Stimulated activated CD4-positive, alpha-beta T cell treated with anti-CD3 and anti-CD28 coated beads, Interleukin-12 subunit alpha, Interleukin-12 subunit beta, amount 100 ng/mL, for 4 hours (primary cell): ENCODE data around the gene S100G.
"Not testable (repeated sequence)": the region's sequence is repeated elsewhere in the genome, so short reads cannot be mapped to it uniquely, and the experiment has no call there.

Experiments used
- DNase-seq: peaks from one replicate; pipeline ENCODE4 v3.0.0-alpha.2; 2020

Gene S100G, protein sequence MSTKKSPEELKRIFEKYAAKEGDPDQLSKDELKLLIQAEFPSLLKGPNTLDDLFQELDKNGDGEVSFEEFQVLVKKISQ

GRCh38 chrX:16649858-16650257 is at the start of gene S100G:
Gene S100G (plus strand): TSS chrX:16650158. CDS start chrX:16651007, 849 bp downstream.
- DNase-seq, result no peak

DNA sequence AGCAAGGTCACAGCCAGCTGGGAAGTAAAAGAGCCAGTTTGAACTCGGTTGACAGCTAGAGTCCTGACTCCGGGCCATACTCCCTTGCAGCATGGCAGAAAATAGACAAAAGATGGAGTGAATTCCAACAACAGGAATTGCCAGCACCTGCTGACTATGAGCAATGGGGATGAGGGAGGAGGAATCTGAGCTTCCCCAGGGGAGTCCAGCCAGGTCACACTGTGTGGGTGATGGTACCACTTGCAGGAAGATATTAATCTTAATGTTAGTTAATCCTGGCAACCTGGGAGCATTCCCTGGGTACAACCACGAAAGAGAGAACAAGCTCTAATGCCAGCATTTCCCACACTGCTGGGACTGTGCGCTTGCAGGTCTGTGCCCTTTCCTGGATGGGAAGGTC is 48.1 kb upstream of the S100G start:
- DNase-seq, result no peak

DNA sequence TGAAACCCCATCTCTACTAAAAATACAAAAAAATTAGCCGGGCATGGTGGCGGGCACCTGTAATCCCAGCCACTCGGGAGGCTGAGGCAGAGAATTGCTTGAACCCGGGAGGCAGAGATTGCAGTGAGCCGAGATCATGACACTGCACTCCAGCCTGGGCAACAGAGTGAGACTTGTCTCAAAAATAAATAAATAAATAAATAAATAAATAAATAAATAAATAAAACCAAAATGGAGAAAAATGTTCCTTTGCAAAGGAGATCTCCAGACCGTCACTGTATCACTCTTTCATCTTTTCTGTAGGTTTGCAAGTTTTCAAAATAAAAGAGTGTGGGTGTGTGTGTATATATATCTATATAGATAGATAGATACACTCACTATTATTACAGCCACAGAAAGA is 46.7 kb upstream of the S100G start:
- DNase-seq, result not testable (repeated sequence)

DNA sequence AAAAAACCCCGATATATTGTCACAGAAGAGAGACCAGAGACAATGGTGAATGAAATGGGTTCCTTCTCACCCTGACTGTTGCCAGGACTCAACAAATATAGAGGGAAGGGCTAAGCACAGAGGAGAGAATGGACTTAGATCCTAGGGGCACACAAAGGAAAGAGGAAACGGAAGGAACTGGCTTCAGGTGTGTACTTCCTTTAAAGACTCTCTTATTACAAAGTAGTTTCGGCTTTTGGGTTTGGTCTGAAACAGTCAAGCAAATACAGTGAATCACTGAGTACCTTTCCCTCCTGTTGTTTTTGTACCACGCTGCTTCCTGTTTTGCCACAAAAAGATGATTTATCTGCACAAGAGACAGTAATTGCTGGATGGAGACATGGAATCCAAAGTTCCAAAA is 46.1 kb upstream of the S100G start:
- DNase-seq, result no peak

- DNase-seq, result no peak
Measured at GRCh38 chrX:16604337-16604736, 45.6 kb upstream of the S100G start.

- no peak for DNase-seq
Measured at GRCh38 chrX:16606142-16606720, 43.7 kb upstream of the S100G start.

DNA sequence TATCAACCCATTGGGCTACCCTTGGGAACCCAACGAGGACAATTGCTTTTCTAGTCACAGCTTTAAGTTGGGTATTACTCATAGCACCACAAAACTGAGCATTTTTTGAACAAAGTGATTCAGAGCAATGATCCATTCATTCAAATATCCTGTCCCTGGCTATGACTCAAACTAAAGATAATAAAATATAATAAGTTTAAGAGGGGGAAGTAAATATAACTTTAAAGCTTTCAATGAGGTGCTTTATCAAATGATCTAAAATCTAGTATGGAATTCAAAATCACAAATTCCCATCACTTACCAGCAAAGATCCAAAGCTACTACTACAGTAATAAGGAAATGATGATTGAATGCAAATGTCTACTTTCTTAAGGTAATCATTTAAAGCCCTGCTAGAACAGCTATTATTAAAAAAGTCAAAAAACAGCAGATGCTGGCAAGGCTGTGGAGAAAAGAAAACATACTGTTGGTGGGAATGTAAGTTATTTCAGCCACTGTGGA is 39.8 kb upstream of the S100G start:
- no peak for DNase-seq

GRCh38 chrX:16610654-16611053 is 39.3 kb upstream of the S100G start:
- DNase-seq, result not testable (repeated sequence)

- DNase-seq, result no peak
Measured at GRCh38 chrX:16612257-16612897, 37.6 kb upstream of the S100G start.

DNA sequence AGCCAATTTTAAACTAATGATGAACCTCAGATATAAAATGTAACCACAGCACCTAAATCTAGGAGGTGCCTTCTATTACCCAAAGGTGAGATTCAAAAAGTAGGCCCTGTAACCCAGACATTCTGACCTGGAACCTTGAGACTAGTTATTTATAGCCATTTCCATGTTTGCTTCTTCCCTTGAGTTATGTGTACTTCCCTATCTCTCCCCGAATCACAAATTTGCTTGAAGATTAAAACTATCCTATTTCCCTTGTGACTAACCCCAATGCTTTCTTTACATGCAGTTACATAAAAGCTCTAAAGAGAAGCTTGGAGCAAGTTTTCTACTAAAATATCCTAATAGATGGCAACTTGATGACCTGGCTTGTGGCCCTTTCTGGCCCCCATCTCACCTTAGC is 32.6 kb upstream of the S100G start:
- no peak for DNase-seq

- no peak for DNase-seq
Measured at GRCh38 chrX:16618422-16618821, 31.5 kb upstream of the S100G start.

DNA sequence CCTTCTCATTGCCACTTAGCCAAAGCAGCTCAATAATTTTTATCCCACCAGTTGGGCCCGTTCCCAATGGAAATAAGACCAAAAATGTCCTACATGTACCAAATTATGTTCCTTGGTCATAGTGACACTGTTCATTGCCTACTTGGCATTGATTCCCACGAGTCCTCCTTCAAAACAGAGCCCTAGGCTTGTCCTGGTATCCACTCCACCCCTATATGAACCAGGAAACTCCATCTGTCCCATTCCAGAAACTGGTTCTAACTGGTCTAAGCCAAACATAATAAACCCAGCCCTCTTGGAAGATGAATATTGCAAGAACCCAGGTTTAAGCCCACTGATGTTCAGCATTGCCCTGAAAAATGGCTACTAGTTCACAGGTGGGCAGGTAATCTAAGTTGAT is 30.9 kb upstream of the S100G start:
- DNase-seq, result no peak

DNA sequence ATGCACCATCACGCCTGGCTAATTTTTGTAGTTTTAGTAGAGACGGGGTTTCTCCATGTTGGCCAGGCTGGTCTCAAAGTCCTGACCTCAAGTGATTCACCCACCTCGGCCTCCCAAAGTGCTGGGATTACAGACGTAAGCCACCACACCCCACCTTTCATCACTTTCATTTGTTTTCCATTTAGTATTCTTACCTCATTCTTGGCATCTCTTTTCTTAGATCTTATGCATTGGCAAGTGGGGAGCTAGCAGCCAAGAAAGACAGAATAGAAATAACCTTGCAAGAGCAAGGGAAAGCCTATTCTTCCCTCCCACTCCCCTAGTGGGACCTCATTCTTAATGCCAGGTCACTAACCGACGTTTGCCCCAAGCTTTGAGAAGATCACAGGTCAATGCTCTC is 21.4 kb upstream of the S100G start:
- not testable (repeated sequence) for DNase-seq

GRCh38 chrX:16628946-16629595 is 20.9 kb upstream of the S100G start:
- DNase-seq, result no peak

- DNase-seq, result no peak
Measured at GRCh38 chrX:16629909-16630308, 20.0 kb upstream of the S100G start.

DNA sequence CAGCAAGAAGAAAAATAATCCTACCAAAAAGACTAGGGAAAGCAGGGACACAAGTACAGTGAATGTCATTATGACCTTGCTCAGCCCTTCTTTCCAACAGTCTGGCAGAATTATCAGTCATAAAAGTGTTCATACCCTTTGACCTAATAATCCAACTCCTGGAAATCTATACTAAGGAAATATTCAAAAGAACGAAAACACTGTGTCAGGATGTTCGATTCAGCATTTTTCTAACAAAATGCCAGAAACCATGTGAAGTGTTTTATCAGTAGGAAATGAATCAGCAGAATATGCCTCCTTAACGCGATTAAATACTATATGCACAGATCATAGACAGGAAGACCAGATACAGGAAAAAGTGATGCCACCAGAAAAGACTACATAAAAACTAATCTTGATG is 16.2 kb upstream of the S100G start:
- DNase-seq, result no peak

DNA sequence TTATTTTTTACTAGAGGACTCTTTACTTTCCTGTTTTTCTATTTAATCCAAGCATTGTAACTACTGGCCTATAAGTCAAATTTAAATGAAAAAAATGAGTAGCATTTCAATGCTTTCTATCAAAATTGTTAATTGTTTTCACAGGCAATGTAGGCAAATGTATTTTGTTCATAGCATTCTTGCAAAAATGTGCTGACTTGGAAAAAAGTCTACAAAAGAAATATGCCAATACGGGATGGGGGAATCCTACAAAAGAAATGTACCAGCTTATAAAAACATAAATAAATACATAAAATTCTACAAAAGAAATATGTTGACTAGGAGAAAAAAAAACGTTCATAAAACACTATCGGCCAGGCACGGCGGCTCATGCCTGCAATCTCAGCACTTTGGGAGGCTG is 14.9 kb upstream of the S100G start:
- DNase-seq, result no peak

DNA sequence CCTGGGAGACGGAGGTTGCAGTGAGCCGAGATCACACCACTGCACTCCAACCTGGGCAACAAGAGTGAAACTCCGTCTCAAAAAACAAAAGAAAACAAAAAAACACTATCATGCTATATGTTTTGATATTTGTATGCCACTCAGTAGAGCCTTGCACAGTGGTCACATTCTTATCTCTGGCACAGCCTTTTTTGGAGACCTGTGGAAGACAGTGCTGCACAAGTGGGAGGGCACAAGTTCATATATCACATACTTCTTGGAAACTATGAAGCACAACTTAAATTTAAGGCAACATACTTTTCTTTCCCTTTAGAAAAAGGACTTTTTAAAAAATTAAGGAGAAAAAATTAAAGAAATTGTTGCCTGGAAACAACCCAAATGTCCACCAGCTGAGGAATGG is 14.4 kb upstream of the S100G start:
- no peak for DNase-seq

GRCh38 chrX:16638533-16638932 is 11.4 kb upstream of the S100G start:
- DNase-seq, result no peak

DNA sequence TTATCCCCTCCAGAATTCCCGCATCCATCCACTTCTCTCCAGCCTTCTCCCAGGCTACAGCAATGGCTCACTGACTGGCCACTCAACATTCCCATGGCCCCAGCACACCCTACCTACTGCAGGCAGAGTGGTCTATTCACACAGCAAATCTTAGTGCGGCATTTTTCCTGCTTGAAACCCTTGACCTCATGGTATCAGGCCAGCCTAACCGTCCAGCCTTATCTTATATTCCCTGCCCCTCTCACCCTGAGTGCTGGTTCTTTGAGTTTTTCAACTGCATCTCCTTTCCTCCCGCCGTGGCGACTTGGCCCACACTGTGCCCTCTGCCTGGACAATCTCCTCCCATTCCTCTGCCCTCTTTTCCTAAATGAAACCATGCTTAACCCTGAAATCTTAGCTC is 10.0 kb upstream of the S100G start:
- DNase-seq, result no peak

- no peak for DNase-seq
Measured at GRCh38 chrX:16640823-16641222, 9.1 kb upstream of the S100G start.

GRCh38 chrX:16643176-16643575 is 6.8 kb upstream of the S100G start:
- no peak for DNase-seq

GRCh38 chrX:16646366-16647138 is 3.4 kb upstream of the S100G start:
- DNase-seq, result no peak
